HG03558 (cell line): Measurements from ENCODE around the gene PRXL2A.
"Not testable (repeated sequence)": the region's sequence is repeated elsewhere in the genome, so short reads cannot be mapped to it uniquely, and the experiment has no call there.

Experiments
- ATAC-seq: cut with Tn5 transposase; IDR thresholded peaks from one replicate; pipeline ENCODE4 v1.9.1; 2021; ENCODE audit warnings: moderate number of reproducible peaks; ENCODE audit not compliant: unreplicated experiment; ENCODE audit errors: extremely low read depth

Gene PRXL2A

DNA sequence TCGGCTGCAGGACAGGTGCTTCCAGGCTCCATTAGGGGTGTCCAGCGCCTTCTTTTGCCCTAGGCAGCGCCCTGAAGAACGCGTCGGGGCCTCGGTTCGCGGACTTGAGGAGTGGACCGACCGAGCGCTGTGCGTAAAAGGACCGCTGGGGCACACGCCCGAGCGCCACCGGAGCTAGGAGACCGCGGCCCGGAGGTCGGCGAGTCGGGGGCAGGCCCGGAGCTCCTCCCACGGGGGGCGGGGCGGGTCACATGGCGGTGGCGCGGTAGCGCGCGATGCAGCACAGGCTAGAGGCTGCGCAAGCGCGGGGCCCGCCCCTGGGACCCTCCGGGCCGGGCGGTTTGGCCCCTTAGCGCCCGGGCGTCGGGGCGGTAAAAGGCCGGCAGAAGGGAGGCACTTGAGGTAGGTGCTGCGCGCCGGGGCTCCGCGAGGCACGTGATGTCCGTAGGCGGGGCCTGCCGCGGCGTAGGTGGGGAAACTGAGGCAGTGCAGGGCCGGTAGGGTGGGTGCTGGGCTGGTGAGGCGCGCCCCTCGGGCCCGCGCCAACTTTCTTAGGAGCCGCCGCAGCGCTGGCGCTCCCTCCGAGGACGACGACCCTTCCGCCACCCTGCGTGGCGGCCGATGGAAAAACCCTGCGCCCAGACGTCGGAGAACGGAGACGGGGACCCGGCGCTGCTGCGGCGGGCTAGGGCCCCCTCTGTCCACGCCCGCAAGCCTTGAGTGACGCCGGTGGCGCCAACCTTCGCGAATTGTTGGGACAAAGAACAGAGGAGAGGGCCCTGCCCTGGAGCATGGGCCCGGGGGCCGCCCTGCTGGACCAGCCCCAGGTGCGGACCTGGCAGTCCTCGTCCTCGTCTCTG is at the start of gene PRXL2A:
Gene PRXL2A, plus strand, starts transcription at position 310 of the 860 bp plus-strand sequence. CDS start 11,917 bp downstream, outside the sequence.
- peak; percentile 87 for ATAC-seq

GRCh38 chr10:80358925-80359324 is 49.4 kb upstream of the PRXL2A start:
- not testable (repeated sequence) for ATAC-seq

DNA sequence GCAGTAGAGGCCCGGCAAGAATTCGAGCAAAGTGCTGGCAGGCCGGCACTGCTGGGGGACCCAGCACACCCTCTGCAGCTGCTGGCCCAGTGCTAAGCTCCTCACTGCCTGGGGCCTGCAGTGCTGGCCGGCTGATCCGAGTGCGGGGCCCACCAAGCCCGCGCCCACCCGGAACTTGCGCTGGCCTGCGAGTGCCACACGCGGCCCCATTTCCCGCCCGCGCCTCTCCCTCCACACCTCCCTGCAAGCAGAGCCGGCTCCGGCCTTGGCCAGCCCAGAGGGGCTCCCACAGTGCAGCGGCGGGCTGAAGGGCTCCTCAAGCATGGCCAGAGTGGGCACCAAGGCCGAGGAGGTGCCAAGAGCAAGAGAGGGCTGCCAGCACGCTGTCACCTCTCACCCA is 48.7 kb upstream of the PRXL2A start:
- no peak for ATAC-seq

- ATAC-seq, result no peak
These were observed 42.8 kb upstream of the PRXL2A start for GRCh38 chr10:80365510-80365909.

DNA sequence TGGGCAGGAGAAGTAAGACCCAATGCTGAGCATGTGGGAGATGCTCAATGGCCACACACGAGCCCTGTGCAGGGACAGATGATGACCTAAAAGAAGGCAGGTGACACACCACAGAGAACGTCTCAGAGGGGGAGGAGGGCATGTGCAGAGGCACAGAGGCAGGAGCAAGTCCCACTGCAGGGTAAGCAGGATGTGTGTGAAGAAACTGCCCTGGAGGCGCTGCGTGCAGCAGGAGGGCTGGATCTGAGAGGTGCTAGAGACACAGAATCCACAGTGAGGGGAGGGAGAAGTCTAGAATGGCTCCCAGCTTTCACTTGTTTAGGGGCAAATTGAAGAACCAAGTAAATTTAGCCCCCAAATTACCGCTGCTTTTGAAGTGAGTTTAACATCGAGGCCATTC is 36.9 kb upstream of the PRXL2A start:
- ATAC-seq, result no peak

GRCh38 chr10:80372675-80373074 is 35.7 kb upstream of the PRXL2A start:
- no peak for ATAC-seq

- ATAC-seq, result no peak
These were observed 34.8 kb upstream of the PRXL2A start for GRCh38 chr10:80373502-80373901.

DNA sequence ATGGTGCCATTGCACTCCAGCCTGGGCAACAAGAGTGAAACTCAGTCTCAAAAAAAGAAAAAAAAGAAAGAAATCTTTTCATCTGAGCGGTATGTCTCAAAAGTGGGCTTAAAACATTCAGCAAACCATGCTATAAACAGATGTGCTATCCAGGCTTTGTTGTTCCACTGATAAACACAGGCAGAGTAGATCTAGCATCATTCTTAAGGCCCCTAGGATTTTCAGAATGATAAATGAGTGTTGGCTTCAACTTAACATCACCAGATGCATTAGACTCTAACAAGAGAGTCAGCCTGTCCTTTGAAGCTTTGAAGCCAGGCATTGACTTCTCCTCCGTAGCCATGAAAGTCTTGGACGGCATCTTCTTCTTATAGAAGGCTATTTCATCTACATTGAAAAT is 28.6 kb upstream of the PRXL2A start:
- no peak for ATAC-seq

DNA sequence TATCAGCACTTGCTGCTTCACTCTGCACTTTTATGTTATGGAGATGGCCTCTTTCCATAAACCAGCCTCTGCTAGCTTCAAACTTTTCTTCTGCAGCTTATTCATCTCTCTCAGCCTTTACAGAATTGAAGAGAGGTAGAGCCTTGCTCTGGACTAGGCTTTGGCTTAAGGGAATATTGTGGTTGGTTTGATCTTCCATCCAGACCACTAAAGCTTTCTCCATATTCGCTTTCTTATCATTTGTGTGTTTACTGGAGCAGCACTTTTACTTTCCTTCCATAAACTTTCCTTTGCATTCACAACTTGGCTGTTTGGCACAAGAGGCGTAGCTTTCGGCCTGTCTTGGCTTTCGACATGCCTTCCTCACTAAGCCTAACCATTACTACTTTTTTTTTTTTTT is 28.2 kb upstream of the PRXL2A start:
- ATAC-seq, result no peak

GRCh38 chr10:80382989-80383388 is 25.4 kb upstream of the PRXL2A start:
- ATAC-seq, result peak; percentile 56

GRCh38 chr10:80390740-80391139 is 17.6 kb upstream of the PRXL2A start:
- ATAC-seq, result no peak

DNA sequence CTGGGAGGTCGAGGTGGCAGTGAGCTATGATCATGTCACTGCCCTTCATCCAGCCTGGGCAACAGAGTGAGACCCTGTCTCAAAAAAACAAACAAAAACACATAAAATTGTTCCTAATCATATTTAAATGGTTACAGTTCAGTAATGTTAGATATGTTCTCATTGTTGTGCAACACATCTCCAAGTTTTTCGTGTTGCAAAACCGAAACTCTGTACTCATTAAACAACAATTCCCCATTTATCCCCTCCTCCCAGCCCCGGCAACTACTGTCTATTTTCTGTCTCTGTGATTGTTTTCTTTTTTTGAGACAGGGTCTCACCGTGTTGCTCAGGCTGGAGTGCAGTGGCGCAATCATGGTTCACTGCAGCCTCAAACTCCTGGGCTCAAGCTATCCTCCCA is 16.1 kb upstream of the PRXL2A start:
- no peak for ATAC-seq

DNA sequence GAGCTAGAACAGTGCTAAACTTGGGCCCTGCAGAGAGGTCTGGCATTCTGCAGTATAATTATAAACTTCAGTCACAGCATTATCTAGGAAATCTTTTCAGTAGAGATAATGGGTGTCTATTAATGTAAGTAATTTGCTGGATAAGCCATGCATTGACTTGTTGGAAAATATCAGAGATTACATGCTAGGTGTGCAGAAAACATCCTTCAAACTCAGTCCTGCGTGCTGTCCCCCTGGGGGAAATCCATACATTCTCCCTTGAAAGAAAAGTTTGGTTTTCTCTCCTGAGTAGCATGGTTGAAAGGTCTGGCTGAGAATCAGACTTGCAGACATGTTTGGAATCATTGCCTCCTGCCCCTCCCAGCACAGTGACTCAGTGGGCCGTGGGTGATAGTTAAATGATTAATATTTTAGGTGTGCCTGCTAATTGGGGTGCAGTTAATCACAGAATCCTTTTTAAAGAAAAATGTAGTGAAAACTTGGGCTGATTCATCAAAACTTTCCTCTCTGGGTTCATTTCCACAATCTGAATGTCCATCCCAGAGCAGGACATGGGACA is 13.9 kb upstream of the PRXL2A start:
- no peak for ATAC-seq

- ATAC-seq, result no peak
These were observed 11.3 kb upstream of the PRXL2A start for GRCh38 chr10:80397014-80397413.

GRCh38 chr10:80400136-80400804 is 8.1 kb upstream of the PRXL2A start:
- no peak for ATAC-seq

GRCh38 chr10:80405035-80405434 is 3.3 kb upstream of the PRXL2A start:
- ATAC-seq, result no peak

DNA sequence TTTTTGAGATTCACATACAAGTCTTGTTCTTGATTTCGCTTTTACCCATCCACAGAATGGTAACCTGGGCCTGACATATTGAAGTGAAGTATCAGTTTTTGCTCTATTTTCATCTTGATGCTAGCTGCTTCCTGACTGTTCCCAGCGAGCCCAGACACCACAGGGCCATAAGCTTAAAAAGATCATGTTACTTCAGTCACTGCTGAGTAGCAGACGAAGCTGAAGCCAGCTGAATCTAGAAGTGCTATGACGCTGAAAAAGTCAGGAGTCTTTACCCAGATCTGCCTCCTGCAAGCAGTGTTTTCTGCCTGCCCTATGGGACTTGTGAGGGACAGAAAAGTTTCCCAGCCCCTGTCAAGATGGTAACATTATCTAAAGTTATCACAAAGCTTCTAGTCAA is 2.7 kb upstream of the PRXL2A start:
- ATAC-seq, result no peak

- ATAC-seq, result no peak
These were observed 2.1 kb upstream of the PRXL2A start for GRCh38 chr10:80406204-80406603.

DNA sequence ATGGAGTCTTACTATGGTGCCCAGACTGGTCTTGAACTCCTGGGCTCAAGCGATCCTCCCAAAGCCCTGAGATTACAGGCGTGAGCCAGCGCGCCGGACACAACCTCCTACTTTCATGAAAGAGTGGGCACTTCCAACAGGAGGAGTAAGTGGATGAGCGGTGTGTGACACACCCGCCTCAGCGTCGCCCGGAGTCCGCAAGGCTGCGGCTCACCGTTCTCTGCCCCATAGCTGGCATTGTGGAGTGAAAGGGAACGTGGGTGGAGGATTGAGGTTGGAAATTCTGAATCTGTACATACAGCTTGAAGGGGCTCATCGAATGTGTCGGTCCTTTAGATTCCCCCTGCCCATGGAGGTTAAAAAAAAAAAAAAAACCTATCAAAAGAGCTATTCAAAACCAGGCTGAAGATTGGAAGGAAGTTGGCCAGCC is 524 bp upstream of the PRXL2A start:
- peak; percentile 18 for ATAC-seq

DNA sequence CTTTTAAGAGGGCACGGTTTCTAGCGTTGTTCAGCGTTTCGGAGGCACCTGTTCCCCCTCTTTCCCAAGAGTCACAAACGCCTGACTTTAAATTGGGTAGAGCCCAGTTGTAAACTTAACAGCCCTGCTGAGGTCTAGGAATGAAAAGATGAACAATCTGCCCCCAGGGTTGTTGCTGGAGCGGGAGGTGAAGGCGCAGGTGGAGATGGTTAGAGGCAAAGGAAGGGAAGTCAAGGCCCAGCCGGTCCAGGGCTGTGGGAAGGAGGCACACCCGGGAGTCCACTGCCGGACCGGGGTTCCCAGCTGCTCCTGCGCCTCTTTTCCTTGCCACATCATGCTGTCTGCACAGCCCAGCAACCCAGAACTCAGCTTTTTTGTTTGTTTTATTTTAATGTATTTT is 770 bp downstream of the PRXL2A start:
- no peak for ATAC-seq

DNA sequence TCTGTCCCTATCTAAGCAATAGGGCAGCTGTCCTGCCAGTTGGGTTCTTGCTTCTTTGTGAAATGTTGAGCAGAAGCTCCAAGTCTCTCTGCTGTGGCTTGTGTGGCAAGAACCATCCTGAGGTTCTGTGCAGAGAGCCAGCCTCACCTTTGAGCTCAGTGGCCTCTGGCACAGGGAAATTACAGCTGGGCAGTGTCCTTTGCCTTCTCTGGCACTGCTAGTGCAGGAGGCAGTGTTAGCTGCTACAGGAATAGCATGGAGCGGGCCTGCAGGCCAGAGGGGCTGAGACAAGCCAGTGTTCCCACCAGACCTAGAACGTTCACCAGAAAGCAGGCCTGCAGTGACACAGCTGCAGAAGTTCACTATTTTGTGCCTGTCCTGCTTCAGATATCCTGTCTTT is 1.8 kb downstream of the PRXL2A start:
- no peak for ATAC-seq
